ENCODE results near the gene INHA.

- TF ChIP-seq CTCF (IDR thresholded peaks at IDR 0.05) (no peak), POLR2AphosphoS5 (IDR thresholded peaks at IDR 0.05) (peak; percentile 76 to 84)
Observed at GRCh38 chr2:219543596-219544358, 28.3 kb upstream of the INHA start, which contains the start of the genes CHPF and TMEM198.

Data from esophagus muscularis mucosa (tissue), 3 donors.